Stomach (tissue), 9 donors: ENCODE results near the gene HSPG2. TPM values are rescaled to one million over a fixed set of nuclear protein-coding genes. Genes with fewer than 3 reads are reported as not detected.
A peak's percentile ranks its signal among the peaks of the same experiment; 100 is the strongest.

Experiments
- DNase-seq, 2 donors: peaks; one replicate each; pipeline versions ENCODE4 v3.0.0 to v3.0.0-alpha.2; 2013 to 2019
- H3K27ac ChIP-seq, 5 donors: fragments of 200-600 bp in 4 of 5; sonication (generic) in 4 of 5; one replicate each; pipeline ENCODE4 v1.5.1; 2013 to 2019; ENCODE audit warnings: mild to moderate bottlenecking in 1 of 5, moderate library complexity in 1 of 5
- H3K27me3 ChIP-seq, 3 donors: fragments of 200-600 bp; sonication (generic); one replicate each; pipeline ENCODE4 v1.5.1; 2017 to 2019; ENCODE audit warnings: mixed run types in 1 of 3
- H3K36me3 ChIP-seq, 4 donors: fragments of 200-600 bp; sonication (generic); 1 replicate in 3 of 4; 2 replicates in 1 of 4; pipeline ENCODE4 v1.5.1; 2016 to 2019
- H3K4me1 ChIP-seq, 4 donors: fragments of 200-600 bp; sonication (generic); one replicate each; pipeline ENCODE4 v1.5.1; 2016 to 2019
- H3K4me3 ChIP-seq, 4 donors: fragments of 200-600 bp; sonication (generic) in 3 of 4; one replicate each; pipeline ENCODE4 v1.5.1; 2016 to 2019; ENCODE audit warnings: mild to moderate bottlenecking in 1 of 4
- H3K9me3 ChIP-seq, 4 donors: fragments of 200-600 bp; sonication (generic); one replicate each; pipeline ENCODE4 v1.5.1; 2016 to 2019
- CTCF ChIP-seq, 7 experiments: fragments of 450-650 bp in 4 of 7; fragments of 200-600 bp in 3 of 7; sonication (generic) in 3 of 7; IDR thresholded peaks; one replicate each; pipeline ENCODE4 v1.5.1; 2016 to 2019; ENCODE audit warnings: antibody characterized with exemption in 7 of 7, control low read depth in 2 of 7, mild to moderate bottlenecking in 1 of 7
- EP300 ChIP-seq: sonication (generic); formaldehyde crosslinking; IDR thresholded peaks from one replicate; pipeline ENCODE4 v1.6.1; 2017; ENCODE audit warnings: antibody characterized with exemption
- POLR2A ChIP-seq, 4 donors: fragments of 450-650 bp; IDR thresholded peaks; one replicate each; pipeline ENCODE4 v1.6.1; 2016; ENCODE audit warnings: antibody characterized with exemption in 4 of 4, control low read depth in 2 of 4, mild to moderate bottlenecking in 1 of 4, moderate library complexity in 1 of 4
- POLR2AphosphoS5 ChIP-seq, 3 donors: sonication (generic); formaldehyde crosslinking; IDR thresholded peaks; one replicate each; pipeline ENCODE4 v1.6.1; 2016; ENCODE audit warnings: antibody characterized with exemption in 3 of 3
- WGBS, 5 donors: extraction: QIAGEN DNeasy Blood & Tissue Kit in 3 of 5; methylation state at CpG; one replicate each; pipeline versions ENCODE4 v1.1.5 to v1.1.7; 2013 to 2018; 5-methylcytosine and 5-hydroxymethylcytosine counted together
- intact Hi-C: fragments of 100-400 bp; cut with DNase I; formaldehyde crosslinking; loops from one replicate; pipeline ENCODE4 v1.15.1; 2023; ENCODE audit warnings: low total_unique reads
- polyA plus RNA-seq, 3 donors: library from polyadenylated mRNA; stranded (reverse); fragments of 200-250 nt; gene quantifications; one replicate each; pipeline ENCODE4 v1.2.3, GENCODE V29; 2013
- total RNA-seq, 5 donors: library from RNA; depleted of rRNA; stranded (reverse); fragments of >200 nt; gene quantifications; one replicate each; pipeline versions ENCODE4 v1.1.0 to v1.2.3, GENCODE V29; 2014 to 2016
- donor health status: healthy with polysubstance abuse.
- donor health status: Bipolar disorder and iron deficiency.
- donor health status: healthy.

HSPG2 gene
- total and polyA plus RNA-seq, 8 donors = 21.7 to 504 (median 133) TPM

DNA sequence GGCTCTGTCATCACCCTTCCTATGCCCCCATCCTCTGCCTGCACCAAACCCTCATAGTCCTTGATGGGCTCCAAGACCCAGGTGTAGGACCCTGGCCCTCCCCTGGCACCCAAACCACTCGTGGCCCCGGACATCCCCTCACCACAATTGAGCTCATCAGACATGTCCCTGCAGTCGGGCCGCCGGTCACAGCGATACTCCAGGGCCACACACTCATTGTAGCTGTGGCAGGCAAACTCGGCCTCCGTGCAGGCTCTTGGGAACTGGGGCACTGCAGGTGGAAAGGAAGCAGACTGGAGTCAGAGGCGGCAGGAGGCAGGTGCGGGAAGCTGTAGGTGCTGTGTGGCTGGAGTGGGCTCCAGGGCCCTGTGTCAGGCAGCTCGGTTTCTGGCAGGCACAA lies 49.3 kb downstream of the HSPG2 start:
- Histone ChIP-seq H3K4me3 (no peak overlapping the region), H3K27ac (peak overlapping the region in 2 of 5 donors; percentile 13), H3K9me3 (no peaks in the 10 kb centered on the region), H3K27me3 (no peaks in the 10 kb centered on the region), H3K4me1 (peaks cover 11 to 23% (median 11%) of the 10 kb centered on the region in 4 donors), H3K36me3 (peaks cover 82 to 100% (median 99%) of the 10 kb centered on the region in 4 donors)
- TF ChIP-seq CTCF (IDR thresholded peaks at IDR 0.05) = no peak
- TF ChIP-seq EP300 = no peak
- no peak for TF ChIP-seq POLR2AphosphoS5 (IDR thresholded peaks at IDR 0.05)
- intact Hi-C loops = no loop called here
- WGBS, 5 donors = 83 to 96% (median 84%) methylated on average over 11 of the region's 11 CpGs
- DNase-seq = no peak

- no peak for TF ChIP-seq POLR2AphosphoS5 (IDR thresholded peaks at IDR 0.05)
- no peak for TF ChIP-seq EP300
- TF ChIP-seq CTCF (IDR thresholded peaks at IDR 0.05) = no peak
- no peak for TF ChIP-seq POLR2A (IDR thresholded peaks at IDR 0.05)
- H3K9me3 ChIP-seq = no peaks in the 10 kb centered on the region
- no peak overlapping the region for H3K4me3 ChIP-seq
- H3K4me1 ChIP-seq = peaks cover 11 to 22% (median 11%) of the 10 kb centered on the region in 4 donors
- DNase-seq = no peak
- H3K27ac ChIP-seq = peak overlapping the region in 2 of 5 donors; percentile 13 to 17
- H3K27me3 ChIP-seq = no peaks in the 10 kb centered on the region
- intact Hi-C loops = no loop called here
- H3K36me3 ChIP-seq = peaks cover 79 to 100% (median 98%) of the 10 kb centered on the region in 4 donors
- 63 to 81% (median 69%) methylated on average over 17 to 26 of the region's 26 CpGs for WGBS, 5 donors
These were observed 49.8 kb downstream of the HSPG2 start for GRCh38 chr1:21887216-21887736.

- intact Hi-C loops = no loop called here
- Histone ChIP-seq H3K27me3 (no peaks in the 10 kb centered on the region), H3K9me3 (no peaks in the 10 kb centered on the region), H3K4me3 (no peak overlapping the region), H3K4me1 (peaks cover 11 to 22% (median 11%) of the 10 kb centered on the region in 4 donors), H3K27ac (peak overlapping the region in 2 of 5 donors; percentile 13 to 17), H3K36me3 (peaks cover 73 to 100% (median 96%) of the 10 kb centered on the region in 4 donors)
- WGBS, 5 donors = 42 to 65% (median 51%) methylated on average over 15 of the region's 15 CpGs
- TF ChIP-seq POLR2AphosphoS5 (IDR thresholded peaks at IDR 0.05) (no peak), EP300 (no peak), POLR2A (IDR thresholded peaks at IDR 0.05) (no peak), CTCF (IDR thresholded peaks at IDR 0.05) (no peak)
- peak; percentile 53 to 80 for DNase-seq
These were observed 50.5 kb downstream of the HSPG2 start for GRCh38 chr1:21886486-21887215.

GRCh38 chr1:21885236-21886037 lies 51.7 kb downstream of the HSPG2 start:
- Histone ChIP-seq H3K27me3 (no peaks in the 10 kb centered on the region), H3K4me1 (peaks cover 11 to 19% (median 11%) of the 10 kb centered on the region in 4 donors), H3K36me3 (peaks cover 74 to 100% (median 96%) of the 10 kb centered on the region in 4 donors), H3K9me3 (no peaks in the 10 kb centered on the region), H3K4me3 (no peak overlapping the region), H3K27ac (peak overlapping the region in 1 of 5 donors; percentile 1)
- TF ChIP-seq CTCF (IDR thresholded peaks at IDR 0.05) = no peak
- TF ChIP-seq POLR2A (IDR thresholded peaks at IDR 0.05) = no peak
- no peak for TF ChIP-seq EP300
- no peak for TF ChIP-seq POLR2AphosphoS5 (IDR thresholded peaks at IDR 0.05)
- no peak for DNase-seq
- intact Hi-C loops = no loop called here
- WGBS, 5 donors = 82 to 93% (median 89%) methylated on average over 20 to 24 of the region's 24 CpGs
